ENCODE results near the gene AGBL2. TPM values are rescaled to one million over a fixed set of nuclear protein-coding genes. Genes with fewer than 3 reads are reported as not detected.

Gene AGBL2
- total RNA-seq, 1 donor from 2014 or later: 0.78 TPM

- no peak for DNase-seq
These were observed 88.9 kb downstream of the AGBL2 start for GRCh38 chr11:47626234-47626633.

GRCh38 chr11:47620836-47621378 is 94.3 kb downstream of the AGBL2 start:
- DNase-seq: no peak

GRCh38 chr11:47617417-47617809 is 97.8 kb downstream of the AGBL2 start:
- DNase-seq: no peak

- DNase-seq: peak; percentile 65
These were observed 98.3 kb downstream of the AGBL2 start for GRCh38 chr11:47616726-47617416.

- no peak for DNase-seq
These were observed 99.9 kb downstream of the AGBL2 start for GRCh38 chr11:47615249-47615648.

- no peak for DNase-seq
These were observed 103.8 kb downstream of the AGBL2 start for GRCh38 chr11:47611348-47611794.

GRCh38 chr11:47609675-47610074 is 105.5 kb downstream of the AGBL2 start:
- DNase-seq: no peak

Small RNAs within 50 kb of the gene (small RNA-seq; reads per million reads assigned to genes)
- gene RF00019: not detected

Other genes starting within 250 kb of the AGBL2 start
- gene CELF1, start 162.2 kb downstream of the AGBL2 start, total RNA-seq: 246 TPM
- 25.3 TPM for gene PTPMT1, start 149.8 kb downstream of the AGBL2 start, total RNA-seq
- 38.2 TPM for gene KBTBD4, start 136.4 kb downstream of the AGBL2 start, total RNA-seq
- gene NDUFS3, start 136.3 kb downstream of the AGBL2 start, total RNA-seq: 47.1 TPM
- 0.16 TPM for gene FAM180B, start 128.7 kb downstream of the AGBL2 start, total RNA-seq
- 16.7 TPM for gene C1QTNF4, start 121.0 kb downstream of the AGBL2 start, total RNA-seq
- gene MTCH2, start 72.8 kb downstream of the AGBL2 start, total RNA-seq: 89.2 TPM
- gene FNBP4, start 52.0 kb upstream of the AGBL2 start, total RNA-seq: 89.1 TPM
- gene NUP160, start 133.0 kb upstream of the AGBL2 start, total RNA-seq: 63.5 TPM